Brain microvascular endothelial cell (primary cell): ENCODE measurements around the gene CAST.

ENCODE experiments used
- DNase-seq: peaks from one replicate; pipeline ENCODE4 v3.0.0-alpha.2; 2020
- H3K27ac ChIP-seq: fragments of 250-450 bp; sonication (Bioruptor Pico); 2 replicates; pipeline ENCODE4 v1.5.1; 2020; ENCODE audit warnings: mild to moderate bottlenecking, moderate library complexity
- H3K27me3 ChIP-seq: fragments of 250-450 bp; sonication (Bioruptor Pico); replicated peaks from 2 replicates; pipeline ENCODE4 v1.5.1; 2020; ENCODE audit warnings: mild to moderate bottlenecking
- H3K36me3 ChIP-seq: fragments of 250-450 bp; sonication (Bioruptor Pico); replicated peaks from 2 replicates; pipeline ENCODE4 v1.5.1; 2020; ENCODE audit warnings: mild to moderate bottlenecking
- H3K4me3 ChIP-seq: 2 replicates; pipeline ENCODE4 v1.5.1; 2011; ENCODE audit warnings: low read depth, mild to moderate bottlenecking, control low read depth, low read length, moderate library complexity
- in situ Hi-C: cut with HindIII; loops from 2 replicates; pipeline ENCODE4 v1.10.0; 2017; ENCODE audit warnings: low sequenced_read_pairs, low pct_ligation_motif_present
- TF ChIP-seq, protein P1 (sequence below): IDR thresholded peaks from 2 replicates; pipeline ENCODE4 v1.5.1; 2011; ENCODE audit warnings: low read depth, mild to moderate bottlenecking, moderate library complexity, low read length, control low read depth, inconsistent platforms; ENCODE audit errors: missing control alignments

CAST gene

GRCh38 chr5:96781031-96781971 is 119.1 kb downstream of the CAST start:
- in situ Hi-C loops, result no loop called here
- TF ChIP-seq, protein P1, sequence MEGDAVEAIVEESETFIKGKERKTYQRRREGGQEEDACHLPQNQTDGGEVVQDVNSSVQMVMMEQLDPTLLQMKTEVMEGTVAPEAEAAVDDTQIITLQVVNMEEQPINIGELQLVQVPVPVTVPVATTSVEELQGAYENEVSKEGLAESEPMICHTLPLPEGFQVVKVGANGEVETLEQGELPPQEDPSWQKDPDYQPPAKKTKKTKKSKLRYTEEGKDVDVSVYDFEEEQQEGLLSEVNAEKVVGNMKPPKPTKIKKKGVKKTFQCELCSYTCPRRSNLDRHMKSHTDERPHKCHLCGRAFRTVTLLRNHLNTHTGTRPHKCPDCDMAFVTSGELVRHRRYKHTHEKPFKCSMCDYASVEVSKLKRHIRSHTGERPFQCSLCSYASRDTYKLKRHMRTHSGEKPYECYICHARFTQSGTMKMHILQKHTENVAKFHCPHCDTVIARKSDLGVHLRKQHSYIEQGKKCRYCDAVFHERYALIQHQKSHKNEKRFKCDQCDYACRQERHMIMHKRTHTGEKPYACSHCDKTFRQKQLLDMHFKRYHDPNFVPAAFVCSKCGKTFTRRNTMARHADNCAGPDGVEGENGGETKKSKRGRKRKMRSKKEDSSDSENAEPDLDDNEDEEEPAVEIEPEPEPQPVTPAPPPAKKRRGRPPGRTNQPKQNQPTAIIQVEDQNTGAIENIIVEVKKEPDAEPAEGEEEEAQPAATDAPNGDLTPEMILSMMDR, result no peak
- Histone ChIP-seq H3K36me3 (peaks cover 49% of the 10 kb centered on the region), H3K27ac (peak overlapping the region; percentile 76), H3K27me3 (no peaks in the 10 kb centered on the region), H3K4me3 (no peak overlapping the region)
- peak; percentile 18 for DNase-seq

DNA sequence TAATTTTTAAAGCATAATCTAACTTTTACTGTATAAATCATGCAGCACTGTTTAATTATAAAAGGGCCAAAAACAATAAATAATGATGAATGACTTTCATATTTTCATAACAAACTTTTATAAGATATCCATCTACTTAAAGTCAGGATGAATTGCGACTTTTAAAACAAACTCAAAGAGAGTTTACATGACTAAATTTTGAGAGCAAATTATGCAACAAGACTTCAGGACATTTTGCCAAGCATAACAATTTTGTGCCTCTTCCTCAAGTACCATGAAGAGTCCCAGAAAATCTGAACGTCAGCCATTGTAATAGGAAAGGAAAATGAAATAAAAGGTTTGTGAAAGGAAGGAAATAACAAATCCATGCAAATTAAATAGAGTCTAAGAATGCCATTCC is 121.2 kb downstream of the CAST start:
- no peak overlapping the region for H3K27ac ChIP-seq
- TF ChIP-seq, protein P1, result no peak
- H3K36me3 ChIP-seq, result peaks cover 36% of the 10 kb centered on the region
- H3K27me3 ChIP-seq, result no peaks in the 10 kb centered on the region
- in situ Hi-C loops, result no loop called here
- DNase-seq, result no peak
- no peak overlapping the region for H3K4me3 ChIP-seq

DNA sequence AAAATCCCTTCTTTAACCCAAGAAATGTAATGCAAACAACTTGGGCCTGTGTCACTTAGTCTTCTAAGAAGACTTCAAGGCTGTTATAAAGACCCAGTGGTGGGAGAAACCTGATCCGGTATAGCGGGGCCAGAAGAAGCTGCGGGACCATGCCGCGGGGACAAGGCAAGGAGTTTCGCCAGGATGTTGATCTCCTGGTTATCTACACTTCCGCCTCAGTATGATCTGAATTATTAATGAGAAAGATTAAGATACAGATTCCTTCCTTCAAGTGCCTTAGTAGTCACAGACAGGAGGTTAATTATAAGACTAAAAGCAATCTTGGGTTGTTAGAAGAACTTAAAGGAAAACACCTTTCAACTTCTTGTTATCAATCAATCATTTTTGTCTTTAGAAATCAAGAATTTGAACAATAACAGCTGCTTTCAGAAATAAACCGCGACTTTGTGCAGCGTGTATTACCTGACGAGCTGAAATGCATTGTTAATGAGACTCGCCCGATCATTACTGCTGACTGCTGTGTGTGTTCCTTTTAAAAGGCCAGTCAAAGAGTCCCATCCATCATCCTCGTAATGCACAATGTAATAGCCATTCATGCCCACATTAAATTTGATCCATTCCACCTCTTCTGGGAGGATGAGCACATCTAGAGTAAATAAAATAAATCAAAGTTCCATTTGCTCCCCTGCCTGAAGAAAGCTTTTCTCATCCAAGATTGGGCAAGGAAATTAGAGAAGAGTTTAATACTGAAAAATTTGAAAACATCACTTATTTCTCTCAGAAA is 123.3 kb downstream of the CAST start:
- Histone ChIP-seq H3K36me3 (peaks cover 19% of the 10 kb centered on the region), H3K4me3 (no peak overlapping the region), H3K27ac (no peak overlapping the region), H3K27me3 (no peaks in the 10 kb centered on the region)
- no peak for DNase-seq
- in situ Hi-C loops, result no loop called here
- TF ChIP-seq, protein P1, result no peak

GRCh38 chr5:96788112-96788749 is 126.1 kb downstream of the CAST start:
- H3K36me3 ChIP-seq, result peaks cover 9% of the 10 kb centered on the region
- H3K27ac ChIP-seq, result no peak overlapping the region
- H3K4me3 ChIP-seq, result no peak overlapping the region
- DNase-seq, result peak; percentile 18
- in situ Hi-C loops, result no loop called here
- no peaks in the 10 kb centered on the region for H3K27me3 ChIP-seq
- TF ChIP-seq, protein P1, result no peak

GRCh38 chr5:96789794-96790330 is 127.7 kb downstream of the CAST start:
- H3K4me3 ChIP-seq, result no peak overlapping the region
- DNase-seq, result no peak
- in situ Hi-C loops, result no loop called here
- H3K36me3 ChIP-seq, result peaks cover 8% of the 10 kb centered on the region
- no peaks in the 10 kb centered on the region for H3K27me3 ChIP-seq
- TF ChIP-seq, protein P1, result no peak
- no peak overlapping the region for H3K27ac ChIP-seq
